ENCODE measurements around the gene KRTAP10-5.
"Not testable (repeated sequence)": the region's sequence is repeated elsewhere in the genome, so short reads cannot be mapped to it uniquely, and the experiment has no call there.

The KRTAP10-5 gene

DNA sequence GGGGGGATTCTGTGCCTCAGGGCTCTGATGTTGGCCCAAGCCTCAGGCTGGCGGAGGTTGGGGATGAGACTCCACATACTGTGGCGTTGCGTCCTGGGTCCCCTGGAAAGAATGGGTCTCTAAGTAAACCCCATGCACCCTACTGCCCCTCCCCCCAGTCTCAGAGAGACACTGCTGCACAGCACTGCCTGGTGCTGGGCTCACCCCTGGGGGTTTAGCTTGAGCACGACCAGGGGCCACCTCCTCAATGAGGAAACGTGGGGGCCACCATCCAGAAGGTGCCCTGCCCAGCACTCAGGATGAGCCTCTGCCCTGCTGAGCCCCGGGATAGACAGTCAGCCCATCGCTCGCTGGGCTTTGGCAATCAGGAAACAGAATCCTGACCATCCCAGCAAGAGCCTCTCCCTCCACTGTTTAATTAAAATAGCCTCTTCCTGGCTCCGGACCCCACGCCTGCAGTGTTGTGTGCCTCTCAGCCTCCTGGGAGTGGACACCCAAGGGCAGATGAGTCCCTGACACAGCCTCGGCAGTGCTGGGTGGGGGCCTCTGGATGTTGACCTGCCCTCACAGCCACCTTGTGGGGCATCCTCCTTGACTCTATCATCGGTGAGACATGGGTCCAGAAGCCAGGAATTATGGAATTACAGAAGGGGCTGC lies 10.4 kb downstream of the KRTAP10-5 start:
- no peak for DNase-seq

- DNase-seq, result no peak
These were observed 11.5 kb downstream of the KRTAP10-5 start for GRCh38 chr21:44568667-44569556.

DNA sequence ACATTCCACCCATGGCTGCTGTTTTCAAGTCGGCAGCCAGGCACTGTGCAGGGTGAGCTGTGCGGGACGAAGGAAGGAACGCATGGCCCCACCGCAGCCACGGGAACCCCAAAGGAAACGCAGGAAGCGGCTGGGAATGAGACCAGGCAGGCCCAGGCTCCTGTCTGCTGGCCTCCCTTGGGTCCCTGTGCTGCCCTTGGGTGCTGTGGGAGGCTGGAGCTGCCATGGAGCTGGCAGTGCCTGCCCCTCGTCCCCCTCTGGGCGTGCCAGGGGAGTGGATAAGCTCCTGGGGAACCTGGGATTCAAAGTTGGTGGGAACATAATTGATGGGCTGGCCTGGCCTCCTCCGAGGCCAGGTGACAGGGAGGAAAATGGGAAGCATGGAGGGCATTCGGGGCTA lies 12.1 kb downstream of the KRTAP10-5 start:
- DNase-seq, result no peak

DNA sequence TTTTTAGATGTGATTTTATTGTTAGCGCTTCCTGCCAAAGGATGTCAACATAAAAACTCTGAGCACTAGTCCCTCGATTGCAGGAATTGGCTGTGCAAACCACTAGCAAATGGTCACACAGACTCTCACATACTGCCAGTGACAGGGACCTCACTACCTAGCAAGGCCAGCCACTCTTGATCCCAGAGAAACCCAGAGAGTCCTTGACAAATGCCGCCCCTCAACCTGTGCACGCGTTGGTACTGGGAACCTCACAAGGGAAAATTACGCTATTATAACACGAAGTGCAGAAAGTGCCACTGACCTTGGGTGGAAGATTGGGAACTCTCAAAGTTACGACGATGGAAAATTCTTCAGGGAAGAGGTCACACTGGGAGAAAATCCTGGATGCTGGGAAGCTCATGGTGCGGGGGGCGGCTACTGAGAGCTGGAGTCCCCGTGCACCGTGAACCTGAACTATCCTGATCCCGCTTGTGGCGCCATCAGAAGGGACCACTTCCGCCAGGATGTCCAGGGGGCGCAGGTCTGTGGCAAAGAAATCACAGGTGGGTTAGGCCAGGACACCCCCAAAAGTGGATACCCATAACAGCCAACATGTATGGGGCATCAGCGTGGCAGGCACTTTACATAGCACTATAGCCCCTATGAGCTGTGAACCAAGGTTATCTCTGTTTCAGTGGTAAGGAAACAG lies 12.8 kb downstream of the KRTAP10-5 start:
- no peak for DNase-seq

DNA sequence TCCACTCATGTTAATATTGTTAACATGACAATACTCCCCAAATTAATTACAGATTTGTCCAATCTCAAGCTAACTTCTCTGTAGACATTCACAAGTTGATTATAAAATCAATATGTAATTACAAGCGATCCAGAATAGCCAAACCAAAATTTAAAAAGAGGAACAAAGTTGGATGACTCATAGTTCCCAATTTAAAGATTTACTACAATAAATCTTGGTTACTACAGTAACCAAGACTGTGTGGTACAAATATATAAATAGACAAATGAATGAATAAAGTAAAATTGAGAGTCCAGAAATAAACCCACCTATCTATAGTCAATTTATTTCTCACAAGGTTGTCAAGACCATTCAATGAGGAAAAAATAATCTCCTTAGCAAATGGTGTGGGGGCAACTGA lies 14.0 kb downstream of the KRTAP10-5 start:
- DNase-seq, result no peak

GRCh38 chr21:44564886-44565598 lies 15.4 kb downstream of the KRTAP10-5 start:
- no peak for DNase-seq

- no peak for DNase-seq
These were observed 16.3 kb downstream of the KRTAP10-5 start for GRCh38 chr21:44564099-44564498.

DNA sequence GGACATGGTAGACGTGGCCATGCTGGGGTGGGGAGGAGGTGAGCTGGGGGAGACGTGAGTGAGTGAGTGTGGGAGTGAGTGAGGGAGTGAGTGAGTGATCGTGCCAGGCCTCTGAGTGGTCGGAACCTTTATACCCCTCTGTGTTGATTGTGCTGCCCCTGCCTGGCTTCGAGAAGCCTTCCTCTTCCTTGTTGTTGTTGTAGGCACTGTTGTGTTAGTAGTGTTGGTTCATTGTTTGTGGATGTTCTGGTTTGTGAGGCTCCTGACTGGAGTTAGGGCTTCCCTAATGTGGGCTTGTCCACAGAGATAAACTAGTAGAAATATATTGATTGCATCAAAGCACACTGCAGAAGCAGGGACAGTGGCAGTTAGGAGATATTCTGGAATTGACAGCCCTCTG lies 21.7 kb downstream of the KRTAP10-5 start, which contains the start of gene KRTAP10-3:
Gene KRTAP10-3, minus strand, starts transcription at position 101 of the 400 bp plus-strand sequence. Its CDS starts 80 bp downstream, at position 21.
- DNase-seq, result no peak

GRCh38 chr21:44558329-44558675 lies 22.1 kb downstream of the KRTAP10-5 start:
- not testable (repeated sequence) for DNase-seq

GRCh38 chr21:44557491-44558328 lies 22.7 kb downstream of the KRTAP10-5 start:
- no peak for DNase-seq

GRCh38 chr21:44556879-44557278 lies 23.5 kb downstream of the KRTAP10-5 start:
- no peak for DNase-seq

- DNase-seq, result no peak
These were observed 25.1 kb downstream of the KRTAP10-5 start for GRCh38 chr21:44555200-44555875.

- no peak for DNase-seq
These were observed 27.7 kb downstream of the KRTAP10-5 start for GRCh38 chr21:44552681-44553080.

DNA sequence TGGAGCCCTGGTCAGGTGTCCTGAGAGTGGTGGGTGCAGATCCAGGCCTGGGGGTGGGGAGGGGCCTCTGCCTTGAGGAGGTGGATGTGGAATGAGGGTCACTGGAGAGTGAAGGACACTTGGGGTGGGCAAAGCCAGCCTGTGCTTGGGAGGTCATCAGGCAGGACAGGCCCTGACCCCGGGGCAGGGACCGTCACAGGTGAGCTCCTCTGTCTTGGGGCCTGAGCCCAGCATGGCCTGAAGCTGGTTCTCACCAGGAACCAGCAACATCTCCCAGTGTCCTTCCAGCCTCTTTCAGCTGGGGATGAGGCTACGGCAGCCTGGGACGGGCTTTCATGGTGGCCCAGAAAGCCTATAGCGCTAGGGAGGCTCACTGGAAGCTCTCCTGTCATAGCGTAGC lies 28.3 kb downstream of the KRTAP10-5 start:
- no peak for DNase-seq

- no peak for DNase-seq
These were observed 29.0 kb downstream of the KRTAP10-5 start, which contains the start of gene KRTAP10-2 for GRCh38 chr21:44551340-44551961. Gene KRTAP10-2 (minus strand): TSS chr21:44551505. CDS start chr21:44551458, 47 bp downstream.

GRCh38 chr21:44550807-44551206 lies 29.6 kb downstream of the KRTAP10-5 start:
- DNase-seq, result no peak

GRCh38 chr21:44550285-44550684 lies 30.1 kb downstream of the KRTAP10-5 start:
- not testable (repeated sequence) for DNase-seq

GRCh38 chr21:44549525-44550211 lies 30.7 kb downstream of the KRTAP10-5 start:
- no peak for DNase-seq

DNA sequence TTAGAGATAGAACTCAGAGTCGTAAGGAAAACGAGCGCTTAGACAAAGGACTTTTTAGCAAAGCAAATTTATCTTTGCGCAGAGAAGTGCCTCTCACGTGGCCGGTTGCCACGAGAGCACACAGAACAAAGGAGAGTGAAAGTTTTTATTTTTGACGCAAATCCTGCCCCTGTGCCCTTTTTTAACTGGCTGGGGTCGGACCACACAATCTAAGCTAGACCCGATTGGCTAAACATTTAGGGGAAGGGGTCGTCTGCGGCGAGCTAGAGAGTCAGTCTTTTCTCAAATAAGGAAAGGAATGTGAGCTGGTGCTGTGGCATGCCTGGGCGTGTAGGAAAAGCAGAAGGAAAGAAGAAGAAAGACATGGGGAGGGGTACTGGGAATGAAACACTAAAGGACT lies 31.5 kb downstream of the KRTAP10-5 start:
- no peak for DNase-seq

DNA sequence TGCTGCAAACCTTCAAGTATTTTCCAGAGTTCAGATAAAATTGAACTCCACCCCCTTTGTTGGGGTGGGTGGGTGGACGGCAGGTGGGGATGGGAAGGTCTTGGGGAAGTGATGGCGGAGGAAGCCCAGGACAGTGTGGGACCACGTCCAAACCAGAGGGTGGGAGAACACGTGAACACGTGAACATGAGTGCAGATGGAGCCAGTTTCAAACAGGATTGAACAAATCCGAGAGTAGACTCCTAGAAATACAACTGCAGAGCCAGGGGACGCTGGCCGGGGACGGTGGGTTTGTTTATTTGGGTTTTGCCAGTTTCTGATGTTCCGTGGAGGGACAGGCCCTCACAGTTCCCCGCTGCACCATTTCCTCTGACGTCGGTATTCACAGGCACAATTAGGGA lies 32.0 kb downstream of the KRTAP10-5 start:
- no peak for DNase-seq
